GM23338 (cell line): ENCODE results near the gene SLCO3A1. TPM values are rescaled to one million over a fixed set of nuclear protein-coding genes. Genes with fewer than 3 reads are reported as not detected.

Experiments used
- ATAC-seq: fragments of 200-7000 bp; cut with Tn5 transposase; 3 replicates; pipeline ENCODE4 v1.9.1; 2020
- DNase-seq: peaks from one replicate; pipeline ENCODE4 v3.0.0-alpha.2; 2015; ENCODE audit warnings: low spot score
- H2AFZ ChIP-seq: fragments of 200-600 bp; sonication (generic); 2 replicates; pipeline ENCODE4 v1.8.0; 2016; ENCODE audit warnings: antibody characterized with exemption, mild to moderate bottlenecking, moderate library complexity
- H3F3A ChIP-seq: fragments of 200-600 bp; sonication (generic); replicated peaks from 2 replicates; pipeline ENCODE4 v1.8.0; 2017; ENCODE audit warnings: antibody characterized with exemption, mixed run types, low read depth
- H3K27ac ChIP-seq: fragments of 200-600 bp; sonication (generic); 2 replicates; pipeline ENCODE4 v1.6.1; 2016; ENCODE audit warnings: low read depth
- H3K27me3 ChIP-seq: fragments of 200-600 bp; sonication (generic); 2 replicates; pipeline ENCODE4 v1.8.0; 2016; ENCODE audit warnings: mild to moderate bottlenecking, mixed run types, moderate library complexity; ENCODE audit not compliant: insufficient read depth
- H3K36me3 ChIP-seq: fragments of 200-600 bp; sonication (generic); 2 replicates; pipeline ENCODE4 v1.8.0; 2016; ENCODE audit warnings: mild to moderate bottlenecking; ENCODE audit not compliant: insufficient read depth
- H3K4me1 ChIP-seq: fragments of 200-600 bp; sonication (generic); 2 replicates; pipeline ENCODE4 v1.8.0; 2016; ENCODE audit warnings: mild to moderate bottlenecking, moderate library complexity; ENCODE audit not compliant: insufficient read depth
- H3K4me2 ChIP-seq: fragments of 200-600 bp; sonication (generic); 2 replicates; pipeline ENCODE4 v1.7.1; 2017; ENCODE audit warnings: mixed run types
- H3K4me3 ChIP-seq: fragments of 200-600 bp; sonication (generic); 2 replicates; pipeline ENCODE4 v1.6.1; 2016; ENCODE audit warnings: mixed run types
- H3K79me2 ChIP-seq: fragments of 200-600 bp; sonication (generic); replicated peaks from 2 replicates; pipeline ENCODE4 v1.8.0; 2017; ENCODE audit warnings: mild to moderate bottlenecking; ENCODE audit not compliant: insufficient read depth
- H3K9me2 ChIP-seq: fragments of 200-600 bp; sonication (generic); 2 replicates; pipeline ENCODE4 v1.8.0; 2017; ENCODE audit not compliant: insufficient read depth
- H4K20me1 ChIP-seq: fragments of 200-600 bp; sonication (generic); replicated peaks from 2 replicates; pipeline ENCODE4 v1.8.0; 2017; ENCODE audit warnings: mild to moderate bottlenecking; ENCODE audit not compliant: insufficient read depth
- H3K27ac Mint-ChIP-seq: 2 replicates; pipeline ENCODE4 v1.8.0; 2020; ENCODE audit warnings: inconsistent platforms, mild to moderate bottlenecking, moderate library complexity, mixed read lengths
- H3K27me3 Mint-ChIP-seq: 3 replicates; pipeline ENCODE4 v1.8.0; 2022; ENCODE audit warnings: low read depth, mild to moderate bottlenecking, moderate library complexity, mixed read lengths, inconsistent platforms; ENCODE audit not compliant: insufficient read depth, poor library complexity
- H3K36me3 Mint-ChIP-seq: 3 replicates; pipeline ENCODE4 v1.8.0; 2021; ENCODE audit warnings: low read depth, mild to moderate bottlenecking, inconsistent platforms, moderate library complexity, mixed read lengths
- H3K4me1 Mint-ChIP-seq: 3 replicates; pipeline ENCODE4 v1.8.0; 2020; ENCODE audit warnings: mild to moderate bottlenecking, inconsistent platforms, mixed read lengths
- H3K4me3 Mint-ChIP-seq: 3 replicates; pipeline ENCODE4 v1.8.0; 2021; ENCODE audit warnings: moderate library complexity, mild to moderate bottlenecking, inconsistent platforms, mixed read lengths
- H3K9me3 Mint-ChIP-seq: 3 replicates; pipeline ENCODE4 v1.8.0; 2020; ENCODE audit warnings: moderate library complexity, mild to moderate bottlenecking, inconsistent platforms, mixed read lengths
- CREB1 ChIP-seq: fragments of 250-450 bp; sonication (Bioruptor Pico); IDR thresholded peaks from 2 replicates; pipeline ENCODE4 v1.5.0; 2020; ENCODE audit warnings: low read depth, mild to moderate bottlenecking, moderate library complexity
- CTCF ChIP-seq, 2 experiments: fragments of 200-600 bp in 1 of 2; sonication (generic) in 1 of 2; conservative IDR thresholded peaks; 2 replicates each; pipeline versions ENCODE4 v1.5.1 to v1.6.1; 2016 to 2017; ENCODE audit warnings: antibody characterized with exemption in 2 of 2, low read depth in 2 of 2, mild to moderate bottlenecking in 2 of 2, moderate library complexity in 1 of 2
- ETS1 ChIP-seq: IDR thresholded peaks from 2 replicates; pipeline ENCODE4 v1.6.1; 2016; ENCODE audit warnings: antibody characterized with exemption
- EZH2 ChIP-seq: fragments of 200-600 bp; sonication (generic); IDR thresholded peaks from one replicate; pipeline ENCODE4 v1.8.0; 2017; ENCODE audit warnings: antibody characterized with exemption, mild to moderate bottlenecking, low read depth; ENCODE audit not compliant: unreplicated experiment
- EZH2phosphoT487 ChIP-seq: fragments of 200-600 bp; sonication (generic); IDR thresholded peaks from one replicate; pipeline ENCODE4 v1.8.1; 2018; ENCODE audit warnings: antibody characterized with exemption; ENCODE audit not compliant: unreplicated experiment
- JUNB ChIP-seq: IDR thresholded peaks from one replicate; pipeline ENCODE4 v1.6.1; 2016; ENCODE audit warnings: antibody characterized with exemption; ENCODE audit not compliant: unreplicated experiment
- NANOG ChIP-seq: IDR thresholded peaks from 2 replicates; pipeline ENCODE4 v1.6.1; 2016; ENCODE audit warnings: antibody characterized with exemption, borderline replicate concordance
- POLR2AphosphoS5 ChIP-seq: IDR thresholded peaks from 2 replicates; pipeline ENCODE4 v1.6.1; 2016; ENCODE audit warnings: antibody characterized with exemption, low read depth
- REST ChIP-seq: IDR thresholded peaks from one replicate; pipeline ENCODE4 v1.6.1; 2018; ENCODE audit warnings: antibody characterized with exemption; ENCODE audit not compliant: unreplicated experiment
- STAT1 ChIP-seq: IDR thresholded peaks from one replicate; pipeline ENCODE4 v1.6.1; 2016; ENCODE audit warnings: antibody characterized with exemption; ENCODE audit not compliant: unreplicated experiment
- ZNF114 ChIP-seq: fragments of 250-450 bp; sonication (Bioruptor Pico); IDR thresholded peaks from 2 replicates; pipeline ENCODE4 v1.5.0; 2020; ENCODE audit warnings: mild to moderate bottlenecking, moderate library complexity
- ZNF331 ChIP-seq: fragments of 250-450 bp; sonication (Bioruptor Pico); IDR thresholded peaks from 2 replicates; pipeline ENCODE4 v1.5.0; 2020; ENCODE audit warnings: low read depth, mild to moderate bottlenecking, moderate library complexity
- ZNF462 ChIP-seq: fragments of 250-450 bp; sonication (Bioruptor Pico); IDR thresholded peaks from 2 replicates; pipeline ENCODE4 v1.5.0; 2020; ENCODE audit warnings: mild to moderate bottlenecking, moderate library complexity
- polyA plus RNA-seq: library from polyadenylated mRNA; unstranded; fragments of >200 nt; fragmentation: Nextera tagmentation; extraction: Ambion mirVana; gene quantifications from 2 replicates; pipeline ENCODE4 v1.2.1, GENCODE V29; 2016
- total RNA-seq: library from RNA; depleted of rRNA; stranded (reverse); fragments of >200 nt; shearing (Covaris generic); gene quantifications from 2 replicates; pipeline ENCODE4 v1.2.3, GENCODE V29; 2014

SLCO3A1 gene
- total and polyA plus RNA-seq, 2 experiments from 2014 or later, result 7.3 to 9.4 TPM

GRCh38 chr15:91912336-91912735, 58.8 kb downstream of the SLCO3A1 start:
- no peak overlapping the region for H3K27ac ChIP-seq
- ATAC-seq, result no peak

More at GRCh38 chr15:91912336-91912735, 58.8 kb downstream of the SLCO3A1 start:
- H3K9me2 ChIP-seq, result no peaks in the 10 kb centered on the region
- H2AFZ ChIP-seq, result no peak overlapping the region
- no peak overlapping the region for H3K4me2 ChIP-seq
- Mint-ChIP-seq H3K4me3 (no peak overlapping the region), H3K27ac (no peak overlapping the region), H3K27me3 (peaks cover 6% of the 10 kb centered on the region), H3K36me3 (peaks cover 6% of the 10 kb centered on the region; the same call in 2 of the 3 replicates), H3K4me1 (peaks cover 27% of the 10 kb centered on the region), H3K9me3 (no peaks in the 10 kb centered on the region)
- H3K36me3 ChIP-seq, result no peaks in the 10 kb centered on the region; the same call in 1 of the 2 replicates
- no peak for TF ChIP-seq ZNF331 (CRISPR knock-in tag)
- no peak for TF ChIP-seq JUNB
- no peak for TF ChIP-seq REST
- no peak for TF ChIP-seq ZNF114 (CRISPR knock-in tag)
- TF ChIP-seq POLR2AphosphoS5, result no peak
- no peak for TF ChIP-seq ZNF462
- TF ChIP-seq CTCF (conservative IDR thresholded peaks at IDR 0.05; ENCODE audit: low read depth in 2 of 2), result no peak
- no peak for TF ChIP-seq ETS1
- no peak for TF ChIP-seq EZH2phosphoT487
- TF ChIP-seq STAT1, result no peak
- TF ChIP-seq EZH2, result no peak
- TF ChIP-seq CREB1, result no peak
- no peak for TF ChIP-seq NANOG
- no peak for DNase-seq
- H3F3A ChIP-seq, result no peaks in the 10 kb centered on the region
- no peaks in the 10 kb centered on the region; the same call in 1 of the 2 replicates for H4K20me1 ChIP-seq
- H3K79me2 ChIP-seq, result no peaks in the 10 kb centered on the region; the same call in 1 of the 2 replicates
- H3K27me3 ChIP-seq, result no peaks in the 10 kb centered on the region
- H3K4me1 ChIP-seq, result peaks cover 8% of the 10 kb centered on the region; the same call in 1 of the 2 replicates
- no peak overlapping the region for H3K4me3 ChIP-seq
